Stimulated activated CD8-positive, alpha-beta memory T cell treated with anti-CD3 and anti-CD28 coated beads, Interleukin-12 subunit alpha, Interleukin-12 subunit beta, amount 100 ng/mL, for 1 hour (primary cell): Measurements from ENCODE around the gene PCDHGA9.
"Not testable (repeated sequence)": the region's sequence is repeated elsewhere in the genome, so short reads cannot be mapped to it uniquely, and the experiment has no call there.

ENCODE experiments used
- DNase-seq: peaks from one replicate; pipeline ENCODE4 v3.0.0-alpha.2; 2020; ENCODE audit warnings: low read depth

Gene PCDHGA9

DNA sequence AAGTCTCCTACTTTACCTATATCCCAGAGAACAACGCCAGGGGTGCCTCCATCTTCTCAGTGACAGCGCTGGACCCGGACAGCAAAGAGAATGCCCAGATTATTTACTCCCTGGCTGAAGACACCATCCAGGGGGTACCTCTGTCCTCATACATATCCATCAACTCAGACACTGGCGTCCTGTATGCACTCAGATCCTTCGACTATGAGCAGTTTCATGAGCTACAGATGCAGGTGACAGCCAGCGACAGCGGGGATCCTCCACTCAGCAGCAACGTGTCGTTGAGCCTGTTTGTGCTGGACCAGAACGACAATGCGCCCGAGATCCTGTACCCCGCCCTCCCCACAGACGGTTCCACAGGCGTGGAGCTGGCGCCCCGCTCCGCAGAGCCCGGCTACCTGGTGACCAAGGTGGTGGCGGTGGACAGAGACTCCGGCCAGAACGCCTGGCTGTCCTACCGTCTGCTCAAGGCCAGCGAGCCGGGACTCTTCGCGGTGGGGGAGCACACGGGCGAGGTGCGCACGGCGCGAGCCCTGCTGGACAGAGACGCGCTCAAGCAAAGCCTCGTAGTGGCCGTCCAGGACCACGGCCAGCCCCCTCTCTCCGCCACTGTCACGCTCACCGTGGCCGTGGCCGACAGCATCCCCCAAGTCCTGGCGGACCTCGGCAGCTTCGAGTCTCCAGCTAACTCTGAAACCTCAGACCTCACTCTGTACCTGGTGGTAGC is 12.1 kb downstream of the PCDHGA9 start:
- not testable (repeated sequence) for DNase-seq

DNA sequence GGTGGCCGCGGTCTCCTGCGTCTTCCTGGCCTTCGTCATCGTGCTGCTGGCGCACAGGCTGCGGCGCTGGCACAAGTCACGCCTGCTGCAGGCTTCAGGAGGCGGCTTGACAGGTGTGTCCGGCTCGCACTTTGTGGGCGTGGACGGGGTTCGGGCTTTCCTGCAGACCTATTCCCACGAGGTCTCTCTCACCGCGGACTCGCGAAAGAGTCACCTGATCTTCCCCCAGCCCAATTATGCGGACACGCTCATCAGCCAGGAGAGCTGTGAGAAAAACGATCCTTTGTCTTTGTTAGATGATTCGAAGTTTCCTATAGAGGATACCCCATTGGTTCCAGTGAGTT is 12.7 kb downstream of the PCDHGA9 start:
- not testable (repeated sequence) for DNase-seq

DNA sequence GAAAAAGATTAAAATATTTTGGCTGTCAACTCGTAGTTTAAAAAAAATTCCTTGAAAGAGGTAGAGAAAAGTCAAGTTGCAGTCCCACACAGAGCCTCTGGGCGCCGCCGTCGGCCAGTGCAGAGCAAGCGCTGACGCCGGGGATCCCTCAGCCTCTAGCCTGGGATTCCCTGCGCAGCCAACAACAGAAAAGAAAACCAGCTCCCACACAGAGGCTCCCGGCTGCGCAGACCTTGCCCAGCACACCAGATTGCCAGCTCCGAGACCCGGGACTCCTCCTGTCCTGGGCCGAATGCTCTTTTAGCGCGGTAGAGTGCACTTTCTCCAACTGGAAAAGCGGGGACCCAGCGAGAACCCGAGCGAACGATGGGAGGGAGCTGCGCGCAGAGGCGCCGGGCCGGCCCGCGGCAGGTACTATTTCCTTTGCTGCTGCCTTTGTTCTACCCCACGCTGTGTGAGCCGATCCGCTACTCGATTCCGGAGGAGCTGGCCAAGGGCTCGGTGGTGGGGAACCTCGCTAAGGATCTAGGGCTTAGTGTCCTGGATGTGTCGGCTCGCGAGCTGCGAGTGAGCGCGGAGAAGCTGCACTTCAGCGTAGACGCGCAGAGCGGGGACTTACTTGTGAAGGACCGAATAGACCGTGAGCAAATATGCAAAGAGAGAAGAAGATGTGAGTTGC is 15.1 kb downstream of the PCDHGA9 start, which contains the start of gene PCDHGB7:
TSS of gene PCDHGB7 (plus strand) at position 184 of the 679 bp plus-strand sequence. CDS start at position 367, 183 bp downstream.
- not testable (repeated sequence) for DNase-seq

DNA sequence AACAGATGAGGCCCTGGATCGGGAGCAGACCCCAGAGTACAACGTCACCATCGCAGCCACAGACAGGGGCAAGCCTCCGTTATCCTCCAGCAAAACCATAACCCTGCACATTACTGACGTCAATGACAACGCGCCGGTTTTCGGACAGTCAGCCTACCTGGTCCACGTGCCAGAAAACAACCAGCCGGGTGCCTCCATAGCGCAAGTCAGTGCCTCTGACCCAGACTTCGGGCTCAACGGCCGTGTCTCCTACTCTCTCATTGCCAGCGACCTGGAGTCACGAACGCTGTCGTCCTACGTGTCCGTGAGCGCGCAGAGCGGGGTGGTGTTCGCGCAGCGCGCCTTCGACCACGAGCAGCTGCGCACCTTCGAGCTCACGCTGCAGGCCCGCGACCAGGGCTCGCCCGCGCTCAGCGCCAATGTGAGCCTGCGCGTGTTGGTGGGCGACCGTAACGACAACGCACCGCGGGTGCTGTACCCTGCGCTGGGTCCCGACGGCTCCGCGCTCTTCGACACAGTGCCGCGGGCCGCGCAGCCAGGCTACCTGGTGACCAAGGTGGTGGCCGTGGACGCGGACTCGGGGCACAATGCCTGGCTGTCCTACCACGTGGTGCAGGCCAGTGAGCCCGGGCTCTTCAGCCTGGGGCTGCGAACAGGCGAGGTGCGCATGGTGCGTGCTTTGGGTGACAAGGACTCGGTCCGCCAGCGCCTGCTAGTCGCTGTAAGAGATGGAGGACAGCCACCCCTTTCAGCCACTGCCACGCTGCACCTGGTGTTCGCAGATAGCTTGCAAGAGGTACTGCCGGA is 16.7 kb downstream of the PCDHGA9 start:
- DNase-seq, result no peak

DNA sequence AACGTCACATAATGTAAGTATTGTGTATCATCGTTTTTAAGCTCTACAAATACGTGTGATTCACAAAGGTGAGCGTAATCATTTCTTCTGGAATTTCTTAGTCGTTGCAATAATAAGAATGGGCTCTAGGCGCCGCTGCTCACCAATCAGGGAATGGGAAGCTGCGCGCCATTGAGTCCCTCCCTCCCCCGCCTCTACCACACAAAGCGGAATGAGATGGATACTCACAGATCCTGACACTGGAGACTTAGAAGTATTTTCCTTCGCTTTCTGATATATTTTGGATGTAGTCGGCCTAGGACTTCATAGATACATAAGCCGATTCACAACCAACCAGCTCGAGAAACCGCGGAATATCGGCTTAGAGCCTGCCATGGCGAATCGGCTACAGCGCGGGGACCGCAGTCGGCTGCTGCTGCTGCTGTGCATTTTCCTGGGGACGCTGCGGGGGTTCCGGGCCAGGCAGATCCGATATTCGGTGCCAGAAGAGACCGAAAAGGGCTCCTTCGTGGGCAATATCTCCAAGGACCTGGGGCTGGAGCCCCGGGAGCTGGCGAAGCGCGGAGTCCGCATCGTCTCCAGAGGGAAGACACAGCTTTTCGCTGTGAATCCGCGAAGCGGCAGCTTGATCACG is 18.4 kb downstream of the PCDHGA9 start, which contains the start of gene PCDHGA11:
TSS of gene PCDHGA11 (plus strand) at position 197 of the 634 bp plus-strand sequence. CDS start at position 374, 177 bp downstream.
- no peak for DNase-seq

DNA sequence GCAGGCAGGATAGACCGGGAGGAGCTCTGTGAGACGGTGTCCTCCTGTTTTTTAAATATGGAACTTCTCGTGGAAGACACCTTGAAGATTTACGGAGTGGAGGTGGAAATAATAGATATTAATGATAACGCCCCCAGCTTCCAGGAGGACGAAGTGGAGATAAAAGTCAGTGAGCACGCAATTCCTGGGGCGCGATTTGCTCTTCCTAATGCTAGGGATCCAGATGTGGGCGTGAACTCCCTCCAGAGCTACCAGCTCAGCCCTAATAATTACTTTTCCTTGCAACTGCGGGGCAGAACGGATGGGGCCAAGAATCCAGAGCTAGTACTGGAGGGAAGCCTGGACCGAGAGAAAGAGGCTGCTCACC is 18.9 kb downstream of the PCDHGA9 start:
- DNase-seq, result no peak

DNA sequence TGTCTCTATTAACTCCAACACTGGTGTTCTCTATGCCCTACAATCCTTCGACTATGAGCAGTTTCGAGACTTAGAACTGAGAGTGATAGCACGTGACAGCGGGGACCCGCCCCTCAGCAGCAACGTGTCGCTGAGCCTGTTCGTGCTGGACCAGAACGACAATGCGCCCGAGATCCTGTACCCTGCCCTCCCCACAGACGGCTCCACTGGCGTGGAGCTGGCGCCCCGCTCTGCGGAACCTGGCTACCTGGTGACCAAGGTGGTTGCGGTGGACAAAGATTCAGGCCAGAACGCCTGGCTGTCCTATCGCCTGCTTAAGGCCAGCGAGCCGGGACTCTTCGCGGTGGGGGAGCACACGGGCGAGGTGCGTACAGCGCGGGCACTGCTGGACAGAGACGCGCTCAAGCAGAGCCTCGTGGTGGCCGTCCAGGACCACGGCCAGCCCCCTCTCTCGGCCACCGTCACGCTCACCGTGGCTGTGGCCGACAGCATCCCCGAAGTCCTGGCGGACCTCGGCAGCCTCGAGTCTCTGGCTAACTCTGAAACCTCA is 20.2 kb downstream of the PCDHGA9 start:
- no peak for DNase-seq

DNA sequence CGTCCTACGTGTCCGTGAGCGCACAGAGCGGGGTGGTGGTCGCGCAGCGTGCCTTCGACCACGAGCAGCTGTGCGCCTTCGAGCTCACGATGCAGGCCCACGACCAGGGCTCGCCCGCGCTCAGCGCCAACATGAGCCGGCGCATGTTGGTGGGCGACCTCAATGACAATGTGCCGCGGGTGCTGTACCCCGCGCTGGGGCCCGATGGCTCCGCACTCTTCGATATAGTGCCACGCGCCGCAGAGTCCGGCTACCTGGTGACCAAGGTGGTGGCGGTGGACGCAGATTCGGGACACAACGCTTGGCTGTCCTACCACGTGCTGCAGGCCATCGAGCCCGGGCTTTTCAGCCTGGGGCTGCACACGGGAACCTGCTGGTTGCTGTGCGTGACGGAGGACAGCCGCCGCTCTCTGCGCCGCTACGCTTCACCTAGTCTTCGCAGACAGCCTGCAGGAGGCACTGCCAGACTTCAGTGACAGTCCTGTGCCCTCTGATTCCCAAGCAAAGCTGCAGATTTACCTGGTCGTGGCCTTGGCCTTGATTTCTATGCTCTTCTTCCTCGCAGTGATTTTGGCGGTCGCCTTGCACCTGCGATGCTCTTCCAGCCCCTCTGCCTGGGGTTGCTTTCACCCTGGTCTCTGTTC is 25.3 kb downstream of the PCDHGA9 start:
- DNase-seq, result no peak

DNA sequence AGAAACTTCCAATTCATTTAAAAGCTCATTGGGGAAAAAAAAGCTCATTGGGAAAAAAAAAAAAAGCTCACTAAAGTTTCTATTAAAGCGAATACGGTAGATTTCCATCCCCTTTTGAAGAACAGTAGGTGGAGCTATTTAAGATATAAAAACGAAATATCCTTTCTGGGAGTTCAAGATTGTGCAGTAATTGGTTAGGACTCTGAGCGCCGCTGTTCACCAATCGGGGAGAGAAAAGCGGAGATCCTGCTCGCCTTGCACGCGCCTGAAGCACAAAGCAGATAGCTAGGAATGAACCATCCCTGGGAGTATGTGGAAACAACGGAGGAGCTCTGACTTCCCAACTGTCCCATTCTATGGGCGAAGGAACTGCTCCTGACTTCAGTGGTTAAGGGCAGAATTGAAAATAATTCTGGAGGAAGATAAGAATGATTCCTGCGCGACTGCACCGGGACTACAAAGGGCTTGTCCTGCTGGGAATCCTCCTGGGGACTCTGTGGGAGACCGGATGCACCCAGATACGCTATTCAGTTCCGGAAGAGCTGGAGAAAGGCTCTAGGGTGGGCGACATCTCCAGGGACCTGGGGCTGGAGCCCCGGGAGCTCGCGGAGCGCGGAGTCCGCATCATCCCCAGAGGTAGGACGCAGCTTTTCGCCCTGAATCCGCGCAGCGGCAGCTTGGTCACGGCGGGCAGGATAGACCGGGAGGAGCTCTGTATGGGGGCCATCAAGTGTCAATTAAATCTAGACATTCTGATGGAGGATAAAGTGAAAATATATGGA is 27.9 kb downstream of the PCDHGA9 start, which contains the start of gene PCDHGA12:
TSS of gene PCDHGA12 (plus strand) at position 176 of the 782 bp plus-strand sequence. CDS start at position 429, 253 bp downstream.
- DNase-seq, result no peak

DNA sequence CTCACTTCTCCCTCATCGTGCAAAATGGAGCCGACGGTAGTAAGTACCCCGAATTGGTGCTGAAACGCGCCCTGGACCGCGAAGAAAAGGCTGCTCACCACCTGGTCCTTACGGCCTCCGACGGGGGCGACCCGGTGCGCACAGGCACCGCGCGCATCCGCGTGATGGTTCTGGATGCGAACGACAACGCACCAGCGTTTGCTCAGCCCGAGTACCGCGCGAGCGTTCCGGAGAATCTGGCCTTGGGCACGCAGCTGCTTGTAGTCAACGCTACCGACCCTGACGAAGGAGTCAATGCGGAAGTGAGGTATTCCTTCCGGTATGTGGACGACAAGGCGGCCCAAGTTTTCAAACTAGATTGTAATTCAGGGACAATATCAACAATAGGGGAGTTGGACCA is 28.7 kb downstream of the PCDHGA9 start:
- DNase-seq, result no peak

DNA sequence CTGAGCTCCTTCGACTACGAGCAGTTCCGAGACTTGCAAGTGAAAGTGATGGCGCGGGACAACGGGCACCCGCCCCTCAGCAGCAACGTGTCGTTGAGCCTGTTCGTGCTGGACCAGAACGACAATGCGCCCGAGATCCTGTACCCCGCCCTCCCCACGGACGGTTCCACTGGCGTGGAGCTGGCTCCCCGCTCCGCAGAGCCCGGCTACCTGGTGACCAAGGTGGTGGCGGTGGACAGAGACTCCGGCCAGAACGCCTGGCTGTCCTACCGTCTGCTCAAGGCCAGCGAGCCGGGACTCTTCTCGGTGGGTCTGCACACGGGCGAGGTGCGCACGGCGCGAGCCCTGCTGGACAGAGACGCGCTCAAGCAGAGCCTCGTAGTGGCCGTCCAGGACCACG is 29.7 kb downstream of the PCDHGA9 start:
- not testable (repeated sequence) for DNase-seq

DNA sequence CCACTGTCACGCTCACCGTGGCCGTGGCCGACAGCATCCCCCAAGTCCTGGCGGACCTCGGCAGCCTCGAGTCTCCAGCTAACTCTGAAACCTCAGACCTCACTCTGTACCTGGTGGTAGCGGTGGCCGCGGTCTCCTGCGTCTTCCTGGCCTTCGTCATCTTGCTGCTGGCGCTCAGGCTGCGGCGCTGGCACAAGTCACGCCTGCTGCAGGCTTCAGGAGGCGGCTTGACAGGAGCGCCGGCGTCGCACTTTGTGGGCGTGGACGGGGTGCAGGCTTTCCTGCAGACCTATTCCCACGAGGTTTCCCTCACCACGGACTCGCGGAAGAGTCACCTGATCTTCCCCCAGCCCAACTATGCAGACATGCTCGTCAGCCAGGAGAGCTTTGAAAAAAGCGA is 30.1 kb downstream of the PCDHGA9 start:
- not testable (repeated sequence) for DNase-seq

DNA sequence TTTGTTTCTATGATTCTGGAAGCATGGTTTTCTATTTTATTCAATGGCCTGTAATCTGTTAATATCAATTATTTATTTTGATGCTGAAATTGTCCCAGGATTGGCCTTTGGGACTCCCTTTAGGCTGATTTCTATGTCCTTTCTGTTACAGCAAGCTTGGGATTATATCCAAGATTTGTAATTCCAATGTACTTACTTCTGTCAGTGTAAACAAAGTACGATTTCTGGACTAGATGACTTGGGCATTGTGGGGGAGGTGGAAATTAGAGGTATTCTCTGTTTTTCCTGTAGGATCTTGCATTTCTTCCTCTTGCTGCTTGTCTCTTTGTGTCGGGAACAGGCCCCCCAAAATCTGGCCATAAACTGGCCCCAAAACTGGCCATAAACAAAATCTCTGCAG is 31.4 kb downstream of the PCDHGA9 start:
- DNase-seq, result no peak

DNA sequence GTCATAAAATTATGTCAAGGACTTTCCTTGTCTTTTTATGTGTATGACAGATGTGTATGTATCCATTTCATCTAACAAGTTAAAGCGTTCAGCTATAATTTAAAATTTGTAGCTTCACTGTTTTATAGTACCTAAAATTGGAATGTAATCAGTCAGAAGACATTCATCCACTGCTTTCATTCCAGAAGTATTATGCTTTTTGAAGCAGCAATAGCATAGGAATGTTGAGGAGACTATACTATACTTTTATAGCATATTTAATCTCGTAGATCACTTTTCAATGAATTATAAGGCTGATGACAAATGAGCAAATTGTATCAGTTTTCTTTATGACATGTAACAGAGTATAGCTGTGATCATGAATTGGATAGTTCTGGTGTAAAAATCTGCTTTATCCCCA is 34.6 kb downstream of the PCDHGA9 start:
- DNase-seq, result no peak

DNA sequence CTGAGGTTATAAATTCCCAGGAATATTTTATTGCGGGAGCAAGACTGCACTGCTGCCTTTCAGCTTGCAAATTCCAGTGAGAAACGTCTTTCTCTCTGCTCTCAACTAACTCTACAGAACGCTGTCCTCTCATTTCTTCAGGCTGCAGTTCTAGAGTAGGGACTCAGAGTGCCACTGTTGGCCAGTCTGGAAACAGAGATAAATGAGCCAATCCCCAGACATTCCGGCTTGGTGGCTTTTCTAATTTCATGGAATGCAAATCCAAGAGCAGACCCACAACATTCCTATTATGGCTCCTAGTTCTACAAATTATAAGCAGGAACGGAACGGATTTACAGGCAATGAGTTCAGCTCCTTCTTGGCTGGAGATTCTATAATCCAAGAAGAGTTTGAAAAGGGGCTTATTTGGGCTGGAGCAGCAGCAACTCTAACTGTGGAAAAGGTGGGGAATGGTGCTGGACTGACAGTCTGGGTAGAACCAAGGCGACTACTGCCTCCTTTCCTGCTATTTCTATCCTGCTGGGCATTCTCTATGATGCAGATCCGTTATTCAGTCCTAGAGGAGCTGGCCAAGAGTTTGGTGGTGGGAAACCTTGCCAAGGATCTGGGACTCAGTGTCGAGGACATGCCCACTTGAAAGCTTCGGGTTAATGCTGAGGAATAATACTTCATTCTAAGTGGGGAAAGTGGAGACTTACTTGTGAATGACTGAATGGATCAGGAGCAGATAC is 37.0 kb downstream of the PCDHGA9 start:
- DNase-seq, result no peak

DNA sequence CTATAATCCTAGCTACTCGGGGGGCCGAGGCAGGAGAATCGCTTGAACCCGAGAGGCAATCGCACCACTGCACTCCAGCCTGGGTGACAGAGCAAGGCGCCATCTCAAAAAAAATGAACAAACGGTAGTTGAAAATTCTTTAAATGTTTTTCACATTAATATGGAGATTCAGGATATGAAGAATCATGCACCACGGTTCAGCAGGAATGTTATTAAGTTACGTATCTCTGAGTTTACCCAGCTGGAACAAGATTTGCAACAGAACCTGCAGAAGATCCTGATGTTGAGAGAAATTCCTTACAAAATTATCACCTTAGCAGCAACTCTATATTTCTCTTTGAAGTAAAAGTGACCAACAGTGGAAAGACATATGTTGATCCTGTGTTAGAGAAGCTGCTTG is 37.8 kb downstream of the PCDHGA9 start:
- DNase-seq, result no peak

DNA sequence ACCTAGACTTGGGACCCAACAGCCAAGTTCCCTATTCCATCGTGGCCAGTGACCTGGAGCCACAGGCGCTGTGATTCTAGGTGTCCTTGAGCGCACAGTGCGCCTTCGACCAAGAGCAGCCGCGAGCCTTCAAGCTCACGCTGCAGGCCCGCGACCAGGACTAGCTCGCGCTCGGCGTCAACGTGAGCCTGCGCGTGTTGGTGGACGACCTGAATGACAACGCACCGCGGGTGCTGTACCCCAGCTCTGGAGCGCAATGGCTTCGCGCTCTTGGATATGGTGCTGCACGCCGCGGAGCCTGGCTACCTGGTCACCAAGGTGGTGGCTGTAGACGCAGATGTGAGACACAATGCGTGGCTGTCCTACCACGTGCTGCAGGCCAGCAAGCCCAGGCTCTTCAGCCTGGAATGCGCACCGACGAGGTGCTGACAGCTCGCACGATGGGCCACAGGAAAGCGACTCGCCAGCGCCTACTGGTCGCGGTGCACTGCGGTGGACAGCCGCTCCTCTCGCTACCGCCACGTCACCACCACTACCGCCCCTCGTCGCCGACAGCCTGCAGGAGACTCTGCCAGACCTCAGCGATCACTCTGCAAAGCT is 39.1 kb downstream of the PCDHGA9 start:
- no peak for DNase-seq
